OCI-LY3 (cell line): ENCODE data around the gene EMD.

Source experiments
- EZH2phosphoT487 ChIP-seq: fragments of 200-600 bp; shearing (Covaris generic); IDR thresholded peaks from 2 replicates; pipeline ENCODE4 v1.6.1; 2018; ENCODE audit warnings: antibody characterized with exemption, mixed run types, low read depth
- TF ChIP-seq, protein P1 (sequence below): fragments of 200-600, 300-600 bp; sonication (generic); IDR thresholded peaks from 2 replicates; pipeline ENCODE4 v1.5.1; 2014; ENCODE audit warnings: antibody characterized with exemption, low read length, low read depth

DNA sequence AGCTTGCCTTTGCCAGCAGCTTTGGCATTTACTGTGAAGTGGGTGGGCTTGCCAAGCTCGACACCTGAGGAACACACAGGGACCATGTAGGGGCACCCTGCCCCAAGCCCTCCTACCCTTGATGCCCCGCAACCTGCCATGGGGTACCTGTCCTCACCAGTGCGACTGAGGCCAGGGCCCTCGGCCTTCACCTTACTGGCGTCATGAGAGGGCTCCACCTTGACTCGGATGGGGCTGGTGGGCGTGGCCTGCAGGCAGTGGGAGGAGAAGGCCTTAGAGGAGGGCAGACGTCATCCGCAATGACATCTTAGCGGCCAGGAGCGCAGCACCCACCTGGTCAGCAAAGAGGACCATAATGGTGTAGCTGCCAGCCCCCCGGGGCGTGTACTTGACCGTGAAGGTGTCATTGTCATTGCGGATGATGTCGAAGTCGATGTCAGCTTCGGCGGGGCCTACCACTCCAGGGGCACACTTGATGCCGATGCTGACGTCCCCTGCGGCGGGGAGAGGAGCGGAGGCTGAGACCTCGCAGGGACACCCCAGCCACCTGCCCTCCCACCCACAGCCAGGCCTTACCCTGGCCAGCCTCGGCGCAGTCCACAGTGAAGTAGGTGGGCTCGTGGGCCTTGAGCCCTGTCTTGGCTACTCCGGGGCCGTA is 16.9 kb upstream of the EMD start:
- TF ChIP-seq, protein P1, sequence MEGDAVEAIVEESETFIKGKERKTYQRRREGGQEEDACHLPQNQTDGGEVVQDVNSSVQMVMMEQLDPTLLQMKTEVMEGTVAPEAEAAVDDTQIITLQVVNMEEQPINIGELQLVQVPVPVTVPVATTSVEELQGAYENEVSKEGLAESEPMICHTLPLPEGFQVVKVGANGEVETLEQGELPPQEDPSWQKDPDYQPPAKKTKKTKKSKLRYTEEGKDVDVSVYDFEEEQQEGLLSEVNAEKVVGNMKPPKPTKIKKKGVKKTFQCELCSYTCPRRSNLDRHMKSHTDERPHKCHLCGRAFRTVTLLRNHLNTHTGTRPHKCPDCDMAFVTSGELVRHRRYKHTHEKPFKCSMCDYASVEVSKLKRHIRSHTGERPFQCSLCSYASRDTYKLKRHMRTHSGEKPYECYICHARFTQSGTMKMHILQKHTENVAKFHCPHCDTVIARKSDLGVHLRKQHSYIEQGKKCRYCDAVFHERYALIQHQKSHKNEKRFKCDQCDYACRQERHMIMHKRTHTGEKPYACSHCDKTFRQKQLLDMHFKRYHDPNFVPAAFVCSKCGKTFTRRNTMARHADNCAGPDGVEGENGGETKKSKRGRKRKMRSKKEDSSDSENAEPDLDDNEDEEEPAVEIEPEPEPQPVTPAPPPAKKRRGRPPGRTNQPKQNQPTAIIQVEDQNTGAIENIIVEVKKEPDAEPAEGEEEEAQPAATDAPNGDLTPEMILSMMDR: no peak
- TF ChIP-seq EZH2phosphoT487: no peak
